ENCODE results near the gene SEPTIN7.

Gene SEPTIN7

DNA sequence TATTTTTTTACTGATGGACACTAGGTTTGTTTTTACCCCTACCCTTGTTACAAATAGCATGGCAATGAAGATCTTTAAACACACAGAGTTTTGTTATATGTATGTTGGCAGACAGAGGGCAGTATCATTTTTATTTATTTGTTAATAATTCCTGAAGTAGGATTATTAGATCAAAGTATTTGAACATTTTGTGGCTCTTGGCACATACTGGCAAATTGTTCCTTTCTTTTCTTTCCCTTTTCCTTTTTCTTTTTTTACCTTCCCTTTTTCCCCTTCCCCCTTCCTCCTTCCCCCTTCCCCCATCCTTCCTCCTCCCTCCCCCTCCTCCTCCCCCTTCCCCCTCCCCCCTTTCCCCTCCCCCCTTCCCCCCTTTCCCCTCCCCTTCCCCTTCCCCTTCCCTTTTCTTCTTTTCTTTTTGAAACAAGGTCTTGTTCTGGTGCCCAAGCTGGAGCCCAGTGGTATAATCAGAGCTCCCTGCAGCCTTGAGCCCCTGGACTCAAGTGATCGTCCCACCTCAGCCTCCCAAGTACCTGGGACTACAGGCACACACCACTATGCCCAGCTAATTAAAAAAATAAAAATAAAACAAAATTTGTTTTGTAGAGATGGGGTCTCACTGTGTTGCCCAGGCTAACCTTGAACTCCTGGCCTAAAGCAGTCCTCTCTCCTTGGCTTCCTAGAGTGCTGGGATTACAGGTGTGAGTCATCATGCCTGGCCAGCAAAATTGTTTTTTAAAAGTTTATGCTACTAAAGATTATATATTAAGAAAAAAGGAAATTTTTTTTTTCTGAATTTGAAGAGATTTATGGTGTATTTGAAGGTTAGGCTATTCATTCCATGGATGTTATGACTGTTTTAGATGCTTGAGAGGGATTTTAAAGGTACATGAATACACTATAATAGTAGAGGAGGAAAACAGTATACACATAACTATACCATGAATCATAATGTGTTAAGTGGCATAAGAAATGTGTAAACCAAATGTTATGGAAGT lies 39.3 kb downstream of the SEPTIN7 start:
- DNase-seq, result no peak

DNA sequence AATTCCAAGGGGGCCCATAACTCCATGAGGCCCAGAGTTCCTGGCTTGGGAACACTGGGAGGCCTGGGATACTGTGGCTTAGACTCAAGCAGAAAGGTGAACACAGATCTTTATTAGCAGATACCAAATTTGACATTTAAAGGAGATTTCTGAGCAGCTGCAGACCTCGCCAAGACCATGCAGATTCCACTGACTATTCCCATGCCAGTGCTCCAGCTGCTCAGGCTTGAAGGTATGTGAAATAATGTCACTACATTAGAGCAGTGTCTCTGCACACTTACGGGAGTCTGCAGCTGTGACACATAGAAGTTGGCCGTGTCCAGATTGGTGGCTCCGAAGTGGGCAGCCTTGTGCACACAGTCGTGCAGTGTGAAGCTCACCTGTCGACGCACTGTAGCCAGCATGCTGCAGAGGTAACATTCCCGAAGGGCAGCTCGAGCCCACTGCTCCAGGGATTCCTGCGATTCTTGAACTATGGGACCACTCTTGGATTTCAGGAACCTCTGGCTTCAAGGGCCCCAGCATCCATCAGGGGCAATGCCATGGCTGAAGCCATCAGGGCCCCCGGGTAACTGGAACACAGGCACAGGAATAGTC lies 46.1 kb downstream of the SEPTIN7 start:
- DNase-seq, result no peak

- no peak for DNase-seq
Measured at GRCh38 chr7:35848725-35849124, 47.9 kb downstream of the SEPTIN7 start.

DNA sequence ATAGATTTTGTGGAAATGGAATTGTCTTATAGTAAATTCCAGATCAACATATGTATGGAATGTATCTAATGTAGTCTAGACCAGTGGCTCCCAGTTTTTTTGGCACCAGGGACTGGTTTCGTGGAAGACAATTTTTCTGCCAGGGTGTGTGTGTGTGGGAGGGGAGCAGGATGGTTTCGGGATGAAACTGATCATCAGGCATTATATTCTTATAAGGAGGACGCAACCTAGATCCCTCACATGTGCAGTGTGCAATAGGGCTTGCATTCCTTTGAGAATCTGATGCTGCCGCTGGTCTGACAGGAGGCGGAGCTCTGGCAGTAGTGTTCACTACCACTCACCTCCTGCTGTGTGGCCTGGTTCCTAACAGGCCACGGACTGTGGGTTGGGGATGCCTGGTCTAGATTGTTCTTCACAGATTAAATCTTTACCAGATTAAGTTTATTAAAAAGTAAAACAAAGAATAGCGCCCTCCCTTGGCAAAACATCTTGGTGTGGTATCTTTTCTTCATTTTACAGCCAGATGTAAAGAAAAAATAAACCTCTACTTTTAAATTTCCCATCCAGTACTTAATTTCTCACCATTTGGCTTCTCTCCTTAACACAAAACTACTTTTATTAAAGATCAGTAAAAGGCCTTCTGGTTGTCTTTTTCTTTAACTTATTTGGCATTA lies 48.4 kb downstream of the SEPTIN7 start:
- DNase-seq, result no peak

- DNase-seq, result no peak
Measured at GRCh38 chr7:35849954-35850353, 49.1 kb downstream of the SEPTIN7 start.
